IPS DF 4.7 (cell line): ENCODE results near the gene UTS2.

ENCODE experiments used
- DNase-seq: peaks from one replicate; pipeline ENCODE4 v3.0.0-alpha.2; 2013; ENCODE audit warnings: low spot score; ENCODE audit errors: extremely low read depth

The UTS2 gene, protein sequence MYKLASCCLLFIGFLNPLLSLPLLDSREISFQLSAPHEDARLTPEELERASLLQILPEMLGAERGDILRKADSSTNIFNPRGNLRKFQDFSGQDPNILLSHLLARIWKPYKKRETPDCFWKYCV

DNA sequence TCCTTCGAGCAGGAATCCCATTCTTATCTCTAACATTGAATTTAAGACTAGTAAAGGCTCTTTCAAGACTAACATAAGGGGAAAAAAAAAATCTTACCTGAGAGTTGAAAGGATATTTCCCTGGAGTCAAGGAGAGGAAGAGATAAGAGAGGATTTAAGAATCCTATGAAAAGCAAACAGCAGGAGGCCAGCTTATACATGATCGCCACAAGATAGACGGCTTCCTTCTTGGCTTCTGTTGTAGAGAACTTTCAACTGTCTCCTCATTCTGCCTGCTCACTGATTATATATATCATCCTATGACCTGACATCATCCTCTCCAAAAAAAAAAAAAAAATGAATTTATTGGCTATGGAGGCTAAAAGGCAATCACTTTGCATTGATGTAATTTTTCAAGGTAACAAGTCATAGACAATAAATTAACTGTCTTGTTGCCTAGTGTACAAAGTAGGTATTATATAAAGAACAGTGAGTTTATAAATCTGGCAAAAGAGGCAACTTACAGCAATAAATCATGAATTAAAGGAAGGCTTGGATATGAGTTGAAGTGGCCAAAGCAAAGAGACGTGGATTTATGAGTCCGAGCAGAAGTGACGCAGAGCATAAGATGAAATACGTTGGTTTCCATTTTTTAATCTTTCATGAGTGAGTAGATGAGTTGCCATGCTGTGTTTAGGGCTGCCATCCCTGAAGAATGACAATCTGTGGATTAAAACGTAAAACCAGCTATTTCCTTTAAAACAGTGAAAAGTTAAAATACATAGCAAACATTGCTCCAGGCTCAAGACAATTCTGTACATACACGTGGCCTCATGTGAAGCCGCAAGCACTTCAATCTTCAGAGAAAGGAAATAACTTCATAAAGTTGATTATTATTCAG is at the start of gene UTS2:
UTS2 (minus strand) TSS at position 262 of the 880 bp plus-strand sequence; CDS start at position 200, 62 bp downstream.
- DNase-seq: no peak

DNA sequence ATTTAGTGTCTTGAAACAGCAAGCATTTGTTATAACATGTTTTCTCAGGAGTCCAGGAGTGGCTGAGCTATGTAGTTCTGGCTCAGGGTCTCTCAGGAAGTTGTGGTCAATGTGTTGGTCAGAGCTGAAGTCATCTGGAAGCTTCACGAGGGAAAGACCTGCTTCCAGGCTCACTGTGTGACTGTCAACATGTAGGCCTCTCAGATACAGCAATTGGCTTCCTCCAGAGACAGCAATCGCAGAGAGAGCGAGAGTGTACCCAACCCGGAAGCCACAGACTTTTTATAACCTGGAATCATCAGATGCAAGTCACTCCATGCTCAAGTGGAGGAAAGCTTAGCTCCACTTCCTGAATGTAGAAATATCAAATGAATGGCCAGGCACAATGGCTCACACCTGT is 46.9 kb upstream of the UTS2 start:
- DNase-seq: no peak

- DNase-seq: no peak
Measured at GRCh38 chr1:7898962-7899361, 46.1 kb upstream of the UTS2 start.

DNA sequence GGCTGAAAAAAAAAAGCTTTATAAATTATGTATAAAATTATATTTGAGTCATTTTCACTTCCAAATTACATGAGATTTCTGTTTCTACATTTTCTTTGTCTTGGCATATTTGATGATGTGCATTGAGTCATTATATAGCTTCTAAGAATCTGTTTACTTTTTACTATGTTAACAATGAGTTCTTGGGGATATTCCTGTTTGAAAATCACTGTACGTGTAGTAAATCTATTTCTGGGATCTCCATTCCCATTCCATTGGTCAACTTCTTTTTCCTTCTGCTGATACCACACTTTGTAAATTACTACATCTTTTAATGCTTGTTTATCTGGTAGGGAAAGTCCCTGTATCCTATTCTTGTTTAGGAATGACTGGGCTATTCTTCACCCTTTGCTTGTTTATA is 44.1 kb upstream of the UTS2 start:
- no peak for DNase-seq

GRCh38 chr1:7893529-7894180 is 40.8 kb upstream of the UTS2 start:
- no peak for DNase-seq

- no peak for DNase-seq
Measured at GRCh38 chr1:7891804-7892203, 38.9 kb upstream of the UTS2 start.

DNA sequence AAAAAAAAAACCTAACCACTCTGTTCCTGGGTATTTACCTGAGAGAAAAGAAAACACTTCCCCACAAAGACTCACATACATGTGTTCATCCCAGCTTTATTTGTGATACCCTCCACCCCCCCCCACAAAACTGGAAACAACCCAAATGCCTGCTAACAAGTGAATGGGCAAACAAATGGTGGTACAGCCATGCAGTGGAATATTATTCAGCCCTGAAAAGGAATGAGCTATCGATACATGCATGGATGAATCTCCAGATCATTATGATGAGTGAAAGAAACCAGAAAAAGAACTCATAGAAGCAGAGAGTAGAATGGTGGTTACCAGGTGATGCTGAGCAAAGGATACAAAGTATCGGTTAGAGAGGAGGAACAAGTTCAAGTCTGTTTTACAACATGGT is 38.0 kb upstream of the UTS2 start:
- DNase-seq: no peak

DNA sequence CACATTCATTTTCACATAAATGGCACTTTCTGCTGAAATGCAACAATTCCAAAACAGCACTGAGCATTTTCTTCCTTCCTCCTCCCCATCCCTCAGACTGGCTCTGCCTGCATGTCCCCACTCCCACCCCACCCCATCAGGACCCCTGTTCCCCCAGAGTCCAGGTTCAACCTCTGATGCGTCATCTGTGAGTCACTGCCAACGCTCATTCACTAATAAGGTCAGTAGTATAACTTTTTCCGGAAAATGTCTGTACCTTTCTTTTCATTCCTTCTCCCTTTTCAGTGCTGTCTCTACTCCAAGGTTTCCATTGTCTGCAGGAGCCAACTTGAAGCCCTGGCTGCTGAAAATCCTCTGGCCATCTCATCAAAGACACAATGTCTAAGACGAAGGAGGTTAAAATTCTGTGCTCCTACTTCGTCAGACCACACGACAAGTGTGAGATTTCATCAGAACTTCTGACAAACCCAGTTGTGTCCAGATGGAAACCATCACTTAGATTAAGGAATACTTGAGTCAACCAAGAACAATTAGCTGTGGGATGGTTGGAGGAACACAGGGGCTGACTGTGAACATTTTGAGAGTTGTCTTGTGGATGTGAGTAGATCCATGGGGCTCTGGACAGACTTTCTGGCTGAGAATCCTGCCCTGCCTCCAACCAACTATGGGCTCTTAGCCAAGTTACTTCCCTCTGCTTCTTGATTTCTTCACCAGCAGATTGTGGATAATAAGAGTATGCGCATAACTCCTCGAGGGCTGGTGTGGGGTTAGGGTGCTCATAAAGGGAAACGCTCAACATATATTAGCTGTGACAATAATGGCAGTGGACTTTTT is 35.6 kb upstream of the UTS2 start:
- DNase-seq: no peak

- no peak for DNase-seq
Measured at GRCh38 chr1:7886405-7886745, 33.5 kb upstream of the UTS2 start.

DNA sequence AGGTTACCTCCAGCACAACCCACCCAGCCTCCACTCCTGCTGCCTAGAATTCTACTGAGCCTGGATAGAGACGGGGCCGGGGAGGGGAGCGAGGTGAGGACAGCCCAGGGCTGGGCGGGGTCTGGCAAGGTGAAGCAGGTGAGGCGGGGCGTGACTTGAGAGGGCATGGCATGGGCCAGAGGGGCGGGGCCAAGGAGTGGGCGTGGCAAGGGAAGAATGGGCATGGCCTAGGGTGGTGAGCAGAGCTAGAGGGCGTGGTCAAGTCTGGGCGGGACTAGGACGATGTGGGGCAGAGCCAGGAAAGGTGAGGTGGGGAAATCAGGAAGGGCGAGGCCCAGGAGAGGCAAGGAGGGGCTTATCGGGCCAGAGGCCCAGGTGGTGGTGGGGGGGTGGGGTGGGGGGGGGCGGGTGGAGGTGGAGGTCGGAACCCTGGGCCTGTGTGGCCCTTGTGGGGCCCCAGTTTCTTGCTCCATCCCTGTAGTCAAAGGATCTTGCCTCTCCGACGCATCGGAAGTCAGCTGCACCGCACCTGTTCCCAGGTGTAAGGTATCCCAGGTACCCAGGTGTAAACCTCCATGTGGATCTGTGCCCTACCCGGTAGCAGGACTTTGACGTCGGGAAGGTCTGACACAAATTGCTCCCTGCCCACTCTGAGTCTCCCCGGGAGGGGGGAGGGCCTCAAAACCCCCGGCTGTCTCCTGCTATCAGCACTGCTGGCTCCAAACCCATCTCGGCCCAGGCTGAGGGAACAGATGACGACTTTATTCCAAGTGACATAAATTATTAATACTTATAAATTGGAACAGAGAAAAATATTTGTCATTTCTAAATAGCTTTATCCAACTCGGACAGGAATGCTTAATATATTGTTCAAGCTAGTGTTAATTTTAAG is 32.9 kb upstream of the UTS2 start:
- peak; percentile 89 for DNase-seq

GRCh38 chr1:7884757-7885156 is 31.9 kb upstream of the UTS2 start:
- DNase-seq: no peak

DNA sequence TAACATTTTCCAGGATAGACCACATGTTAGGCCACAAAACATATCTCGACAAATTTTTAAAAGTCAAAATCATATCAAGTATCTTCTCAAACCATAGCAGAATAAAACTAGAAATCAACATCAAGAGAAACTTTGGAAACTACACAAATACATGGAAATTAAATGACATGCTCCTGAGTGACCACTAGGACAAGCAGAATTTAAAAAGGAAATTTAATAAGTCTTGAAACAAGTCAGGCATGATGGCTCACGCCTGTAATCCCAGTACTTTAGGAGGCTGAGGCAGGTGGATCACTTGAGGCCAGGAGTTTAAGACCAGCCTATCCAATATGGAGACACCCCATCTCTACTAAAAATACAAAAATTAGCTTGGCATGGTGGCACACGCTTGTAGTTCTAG is 26.4 kb upstream of the UTS2 start:
- DNase-seq: no peak

DNA sequence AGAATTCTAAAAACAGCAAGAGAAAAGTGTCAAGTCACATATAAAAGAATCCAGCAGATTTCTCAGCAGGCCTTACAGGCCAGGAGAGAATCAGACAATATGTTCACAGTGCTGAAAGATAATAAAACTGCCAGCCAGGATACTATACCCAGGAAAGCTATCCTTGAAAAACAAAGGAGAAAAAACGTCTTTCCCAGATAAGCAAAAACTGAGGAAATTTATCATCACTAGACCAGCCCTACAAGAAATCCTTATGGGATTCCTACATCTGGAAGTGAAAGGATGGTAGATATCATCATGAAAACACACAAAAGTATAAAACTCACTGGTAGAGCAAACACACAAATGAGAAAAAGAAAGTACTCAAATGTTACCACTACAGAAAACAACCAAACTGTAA is 25.2 kb upstream of the UTS2 start:
- DNase-seq: no peak

DNA sequence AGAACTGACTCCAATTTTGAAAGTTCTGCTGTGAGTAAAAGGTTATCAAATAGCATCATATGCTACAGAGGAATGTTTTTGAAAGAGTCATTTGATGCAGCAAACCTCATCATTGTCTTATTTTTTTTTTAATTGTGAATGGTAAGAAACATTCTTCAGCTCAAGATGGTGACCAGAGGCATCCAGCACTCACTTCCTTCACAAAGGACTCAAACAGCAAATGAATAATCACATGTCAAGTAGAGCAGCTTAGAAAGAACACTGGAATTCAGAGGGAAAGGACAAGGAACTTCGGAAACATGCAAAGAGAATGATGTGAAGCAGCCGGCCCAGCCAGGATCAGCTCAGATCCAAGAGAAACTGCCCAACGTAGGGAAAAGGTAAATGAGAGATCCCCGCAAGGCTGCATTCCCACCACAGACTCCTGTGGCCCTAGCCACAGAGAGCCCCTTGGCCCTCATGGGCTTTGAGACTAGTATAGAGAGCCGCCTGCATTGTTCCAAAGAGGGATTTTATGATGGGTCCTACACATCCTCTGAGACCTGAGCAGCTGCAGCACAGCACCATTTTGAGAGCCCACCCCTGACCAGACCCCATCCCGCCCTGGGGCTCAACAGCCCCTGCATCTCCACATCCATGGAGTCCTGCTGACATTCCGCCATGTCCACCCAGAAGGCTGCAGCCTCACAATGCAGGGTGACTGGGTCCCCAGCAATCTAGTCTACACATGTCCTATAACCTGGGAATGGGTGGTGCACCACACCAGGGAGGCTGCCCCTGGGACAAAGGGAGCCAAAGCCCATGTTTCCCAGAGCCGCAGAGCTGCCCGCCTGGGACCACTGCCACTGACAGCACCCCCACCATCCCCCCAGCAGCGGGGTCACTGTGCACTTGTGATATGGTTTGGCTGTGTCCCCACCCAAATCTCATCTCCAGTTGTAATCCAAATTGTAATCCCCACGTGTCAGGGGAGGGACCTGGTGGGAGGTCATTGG is 21.2 kb upstream of the UTS2 start:
- DNase-seq: no peak

- no peak for DNase-seq
Measured at GRCh38 chr1:7871136-7871535, 18.3 kb upstream of the UTS2 start.

- no peak for DNase-seq
Measured at GRCh38 chr1:7869136-7869920, 16.5 kb upstream of the UTS2 start.

- DNase-seq: no peak
Measured at GRCh38 chr1:7868070-7868780, 15.4 kb upstream of the UTS2 start.

DNA sequence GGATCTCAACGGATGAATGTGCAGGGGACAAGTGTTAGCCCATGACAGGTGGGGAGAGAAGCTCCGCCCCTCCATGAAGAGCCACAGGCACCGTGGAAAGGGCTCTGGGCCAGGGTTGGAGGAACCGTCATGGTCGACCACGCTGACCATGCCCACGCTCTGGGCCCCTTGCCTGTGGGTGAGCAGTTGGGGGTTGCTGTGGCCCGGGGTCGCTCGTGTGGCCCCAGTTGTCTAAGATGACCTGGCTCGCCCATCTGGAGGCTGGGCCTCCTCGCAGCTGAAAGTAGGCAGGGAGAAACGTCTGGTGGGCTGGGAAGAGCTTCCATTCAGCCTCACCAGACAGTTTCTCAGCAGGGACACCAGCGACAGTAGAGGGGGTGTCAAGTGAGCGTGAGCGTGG is 13.1 kb upstream of the UTS2 start:
- DNase-seq: no peak
